HepG2 (cell line): ENCODE measurements around the gene SMARCE1. TPM values are rescaled to one million over a fixed set of nuclear protein-coding genes. Genes with fewer than 3 reads are reported as not detected.

ENCODE experiments used
- FOXO1 ChIP-seq: sonication (generic); formaldehyde crosslinking; IDR thresholded peaks from 2 replicates; pipeline ENCODE4 v1.4.0; 2020; ENCODE audit warnings: missing genetic modification reagents
- IRX3 ChIP-seq: sonication (generic); formaldehyde crosslinking; IDR thresholded peaks from 2 replicates; pipeline ENCODE4 v1.8.1; 2023; ENCODE audit warnings: mild to moderate bottlenecking, low read depth, missing genetic modification reagents, borderline replicate concordance
- NONO ChIP-seq, 2 experiments: fragments of 450-650 bp in 1 of 2; sonication (generic) in 1 of 2; formaldehyde crosslinking in 1 of 2; IDR thresholded peaks in 1 of 2; conservative IDR thresholded peaks in 1 of 2; 2 replicates each; pipeline versions ENCODE4 v1.6.1 to v1.8.0; 2017 to 2022; ENCODE audit warnings: mild to moderate bottlenecking in 1 of 2, missing genetic modification reagents in 1 of 2, moderate library complexity in 1 of 2
- RCOR2 ChIP-seq: IDR thresholded peaks from 2 replicates; pipeline ENCODE4 v1.6.1; 2016; ENCODE audit warnings: missing biosample characterization, missing genetic modification reagents
- ZBTB2 ChIP-seq: sonication (generic); formaldehyde crosslinking; IDR thresholded peaks from 2 replicates; pipeline ENCODE4 v1.8.0; 2022; ENCODE audit warnings: low read depth, missing genetic modification reagents
- ZBTB37 ChIP-seq: sonication (generic); formaldehyde crosslinking; IDR thresholded peaks from 2 replicates; pipeline ENCODE4 v1.4.0; 2020; ENCODE audit warnings: mild to moderate bottlenecking, missing genetic modification reagents
- ZNF20 ChIP-seq: sonication (generic); formaldehyde crosslinking; IDR thresholded peaks from 2 replicates; pipeline ENCODE4 v1.4.0; 2020; ENCODE audit warnings: mild to moderate bottlenecking, moderate library complexity, missing genetic modification reagents
- ZNF234 ChIP-seq: sonication (generic); formaldehyde crosslinking; conservative IDR thresholded peaks from 2 replicates; pipeline ENCODE4 v1.5.1; 2020; ENCODE audit warnings: mild to moderate bottlenecking, missing genetic modification reagents
- ZNF292 ChIP-seq: sonication (generic); formaldehyde crosslinking; IDR thresholded peaks from 2 replicates; pipeline ENCODE4 v1.8.1; 2022; ENCODE audit warnings: mild to moderate bottlenecking, low read depth, missing genetic modification reagents, borderline replicate concordance
- polyA plus RNA-seq, 8 experiments: library from polyadenylated mRNA; depleted of rRNA in 3 of 8; stranded (reverse) in 7 of 8; unstranded in 1 of 8; fragments of >200 nt; fragmentation: Illumina TruSeq in 4 of 8; extraction: Trizol in 4 of 8; gene quantifications; 2 replicates each; pipeline versions ENCODE4 v1.2.1 to v1.2.3, GENCODE V29; 2011 to 2016; ENCODE audit warnings: low read depth in 4 of 8, missing spikeins in 1 of 8, mixed read lengths in 1 of 8; ENCODE audit not compliant: insufficient read depth in 1 of 8
- total RNA-seq, 5 experiments: library from RNA; depleted of rRNA; stranded (reverse); fragments of >200 nt; fragmentation: Illumina TruSeq; extraction: Trizol; gene quantifications; 2 replicates each; pipeline ENCODE4 v1.2.3, GENCODE V29; 2016; ENCODE audit warnings: low read depth in 1 of 5
- TF ChIP-seq, protein P1 (sequence below): sonication (generic); formaldehyde crosslinking; IDR thresholded peaks from 2 replicates; pipeline ENCODE4 v1.4.0; 2020; ENCODE audit warnings: missing genetic modification reagents
- TF ChIP-seq, protein P2 (sequence below): sonication (generic); formaldehyde crosslinking; IDR thresholded peaks from 2 replicates; pipeline ENCODE4 v1.5.1; 2020; ENCODE audit warnings: mild to moderate bottlenecking, missing genetic modification reagents, moderate library complexity
- TF ChIP-seq, protein P3 (sequence below): sonication (generic); formaldehyde crosslinking; IDR thresholded peaks from 2 replicates; pipeline ENCODE4 v1.4.0; 2020; ENCODE audit warnings: missing genetic modification reagents

SMARCE1 gene
- total and polyA plus RNA-seq, 2 of the 13 experiments (the other 11 are each of a cell fraction or from before 2014, with no cell fraction given), result 43.5 to 127 TPM

DNA sequence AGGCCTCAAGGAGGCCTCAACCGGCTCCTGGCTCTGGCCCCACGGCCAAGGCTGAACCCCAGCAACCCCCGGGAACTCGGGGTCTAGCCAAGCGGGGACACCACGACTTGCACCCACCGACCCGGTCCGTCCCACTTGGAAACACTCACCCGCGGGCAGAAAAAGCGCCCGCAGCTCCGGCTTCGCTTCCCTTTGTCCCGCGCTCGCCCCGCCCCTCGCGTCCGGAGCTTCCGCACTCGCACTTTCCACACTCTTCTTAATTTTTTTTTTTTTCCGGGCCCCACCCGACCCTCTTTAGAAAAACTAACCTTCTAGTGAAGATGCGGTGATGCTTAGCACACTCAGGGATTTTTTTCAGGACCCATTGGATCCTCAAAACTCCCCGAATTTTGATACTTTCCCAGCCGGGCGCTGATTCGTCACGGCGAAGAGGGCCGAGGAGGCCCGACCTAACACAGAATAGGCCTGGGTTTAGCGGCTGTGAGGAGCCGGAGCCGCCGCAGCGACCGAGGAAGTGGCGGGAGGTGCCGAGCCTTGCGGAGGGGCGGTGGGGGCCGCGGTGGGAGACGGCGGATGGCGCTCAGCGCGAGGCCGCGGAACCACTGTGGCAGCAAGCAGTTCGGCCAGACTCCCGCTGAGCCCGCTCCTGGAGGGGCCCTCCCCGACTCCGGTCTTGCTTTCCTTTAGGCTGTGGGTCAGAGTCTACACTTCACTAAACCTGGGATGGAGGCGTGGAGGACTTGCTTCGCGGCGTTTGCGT is at the start of gene SMARCE1 (continued):
- TF ChIP-seq ZBTB37 (CRISPR knock-in tag) (no peak; the same call in 1 of the 2 replicates), NONO (IDR thresholded peaks at IDR 0.05) (no peak), NONO (CRISPR knock-in tag; conservative IDR thresholded peaks at IDR 0.05) (no peak), IRX3 (CRISPR knock-in tag) (no peak; the same call in 1 of the 2 replicates), FOXO1 (peak; percentile 35; the same call in 1 of the 2 replicates), ZNF234 (CRISPR knock-in tag) (peak; percentile 0), ZBTB2 (CRISPR knock-in tag) (peak; percentile 57; the same call in 1 of the 2 replicates), ZNF20 (CRISPR knock-in tag) (peak; percentile 83), ZNF292 (CRISPR knock-in tag) (no peak), RCOR2 (CRISPR knock-in tag) (no peak)
- TF ChIP-seq, protein P1, sequence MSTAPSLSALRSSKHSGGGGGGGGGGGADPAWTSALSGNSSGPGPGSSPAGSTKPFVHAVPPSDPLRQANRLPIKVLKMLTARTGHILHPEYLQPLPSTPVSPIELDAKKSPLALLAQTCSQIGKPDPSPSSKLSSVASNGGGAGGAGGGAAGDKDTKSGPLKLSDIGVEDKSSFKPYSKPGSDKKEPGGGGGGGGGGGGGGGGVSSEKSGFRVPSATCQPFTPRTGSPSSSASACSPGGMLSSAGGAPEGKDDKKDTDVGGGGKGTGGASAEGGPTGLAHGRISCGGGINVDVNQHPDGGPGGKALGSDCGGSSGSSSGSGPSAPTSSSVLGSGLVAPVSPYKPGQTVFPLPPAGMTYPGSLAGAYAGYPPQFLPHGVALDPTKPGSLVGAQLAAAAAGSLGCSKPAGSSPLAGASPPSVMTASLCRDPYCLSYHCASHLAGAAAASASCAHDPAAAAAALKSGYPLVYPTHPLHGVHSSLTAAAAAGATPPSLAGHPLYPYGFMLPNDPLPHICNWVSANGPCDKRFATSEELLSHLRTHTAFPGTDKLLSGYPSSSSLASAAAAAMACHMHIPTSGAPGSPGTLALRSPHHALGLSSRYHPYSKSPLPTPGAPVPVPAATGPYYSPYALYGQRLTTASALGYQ (CRISPR knock-in tag), result no peak; the same call in 1 of the 2 replicates
- TF ChIP-seq, protein P2, sequence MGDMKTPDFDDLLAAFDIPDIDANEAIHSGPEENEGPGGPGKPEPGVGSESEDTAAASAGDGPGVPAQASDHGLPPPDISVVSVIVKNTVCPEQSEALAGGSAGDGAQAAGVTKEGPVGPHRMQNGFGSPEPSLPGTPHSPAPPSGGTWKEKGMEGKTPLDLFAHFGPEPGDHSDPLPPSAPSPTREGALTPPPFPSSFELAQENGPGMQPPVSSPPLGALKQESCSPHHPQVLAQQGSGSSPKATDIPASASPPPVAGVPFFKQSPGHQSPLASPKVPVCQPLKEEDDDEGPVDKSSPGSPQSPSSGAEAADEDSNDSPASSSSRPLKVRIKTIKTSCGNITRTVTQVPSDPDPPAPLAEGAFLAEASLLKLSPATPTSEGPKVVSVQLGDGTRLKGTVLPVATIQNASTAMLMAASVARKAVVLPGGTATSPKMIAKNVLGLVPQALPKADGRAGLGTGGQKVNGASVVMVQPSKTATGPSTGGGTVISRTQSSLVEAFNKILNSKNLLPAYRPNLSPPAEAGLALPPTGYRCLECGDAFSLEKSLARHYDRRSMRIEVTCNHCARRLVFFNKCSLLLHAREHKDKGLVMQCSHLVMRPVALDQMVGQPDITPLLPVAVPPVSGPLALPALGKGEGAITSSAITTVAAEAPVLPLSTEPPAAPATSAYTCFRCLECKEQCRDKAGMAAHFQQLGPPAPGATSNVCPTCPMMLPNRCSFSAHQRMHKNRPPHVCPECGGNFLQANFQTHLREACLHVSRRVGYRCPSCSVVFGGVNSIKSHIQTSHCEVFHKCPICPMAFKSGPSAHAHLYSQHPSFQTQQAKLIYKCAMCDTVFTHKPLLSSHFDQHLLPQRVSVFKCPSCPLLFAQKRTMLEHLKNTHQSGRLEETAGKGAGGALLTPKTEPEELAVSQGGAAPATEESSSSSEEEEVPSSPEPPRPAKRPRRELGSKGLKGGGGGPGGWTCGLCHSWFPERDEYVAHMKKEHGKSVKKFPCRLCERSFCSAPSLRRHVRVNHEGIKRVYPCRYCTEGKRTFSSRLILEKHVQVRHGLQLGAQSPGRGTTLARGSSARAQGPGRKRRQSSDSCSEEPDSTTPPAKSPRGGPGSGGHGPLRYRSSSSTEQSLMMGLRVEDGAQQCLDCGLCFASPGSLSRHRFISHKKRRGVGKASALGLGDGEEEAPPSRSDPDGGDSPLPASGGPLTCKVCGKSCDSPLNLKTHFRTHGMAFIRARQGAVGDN, result peak; percentile 93
- TF ChIP-seq, protein P3, sequence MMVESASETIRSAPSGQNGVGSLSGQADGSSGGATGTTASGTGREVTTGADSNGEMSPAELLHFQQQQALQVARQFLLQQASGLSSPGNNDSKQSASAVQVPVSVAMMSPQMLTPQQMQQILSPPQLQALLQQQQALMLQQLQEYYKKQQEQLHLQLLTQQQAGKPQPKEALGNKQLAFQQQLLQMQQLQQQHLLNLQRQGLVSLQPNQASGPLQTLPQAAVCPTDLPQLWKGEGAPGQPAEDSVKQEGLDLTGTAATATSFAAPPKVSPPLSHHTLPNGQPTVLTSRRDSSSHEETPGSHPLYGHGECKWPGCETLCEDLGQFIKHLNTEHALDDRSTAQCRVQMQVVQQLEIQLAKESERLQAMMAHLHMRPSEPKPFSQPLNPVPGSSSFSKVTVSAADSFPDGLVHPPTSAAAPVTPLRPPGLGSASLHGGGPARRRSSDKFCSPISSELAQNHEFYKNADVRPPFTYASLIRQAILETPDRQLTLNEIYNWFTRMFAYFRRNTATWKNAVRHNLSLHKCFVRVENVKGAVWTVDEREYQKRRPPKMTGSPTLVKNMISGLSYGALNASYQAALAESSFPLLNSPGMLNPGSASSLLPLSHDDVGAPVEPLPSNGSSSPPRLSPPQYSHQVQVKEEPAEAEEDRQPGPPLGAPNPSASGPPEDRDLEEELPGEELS (CRISPR knock-in tag), result no peak; the same call in 1 of the 2 replicates
